ENCODE data around the gene ZNF346. TPM values are rescaled to one million over a fixed set of nuclear protein-coding genes. Genes with fewer than 3 reads are reported as not detected.

ZNF346 gene
- total and polyA plus RNA-seq, 10 of the 15 experiments (the other 5 are each of a cell fraction or from before 2014, with no cell fraction given), result 6.5 to 30.2 (median 24.0) TPM

DNA sequence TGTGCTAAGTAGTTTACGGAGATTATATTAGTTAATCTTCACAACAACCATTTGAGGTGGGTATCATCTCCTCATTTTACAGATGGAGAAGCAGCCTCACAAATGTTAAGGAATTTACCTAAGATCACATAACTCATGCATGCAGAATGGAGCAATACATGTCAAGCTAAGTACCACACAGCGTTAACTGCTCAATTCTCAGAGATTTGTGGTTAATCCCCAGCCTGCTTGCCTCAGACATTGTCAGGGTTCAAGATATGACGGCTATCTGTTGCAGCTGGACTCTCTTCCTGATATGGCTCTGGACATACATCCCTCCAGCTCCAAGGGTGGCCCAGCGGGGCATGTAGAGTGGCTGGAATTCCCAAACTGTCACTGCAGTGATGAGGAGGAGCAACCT is 7.3 kb upstream of the ZNF346 start:
- FAIRE-seq, result no peak
- POLR2A ChIA-PET, result interaction anchor here (1.0 to 1.1 kb wide), 2 partner anchors 12 to 17 kb away, joined by 3 to 4 read pairs; no protein-coding TSS in a partner anchor
- in situ Hi-C loops (cut with MboI), result no loop called here
- BruUV-seq (replicated peaks), result no TSS peak
- H3K4me2 ChIP-seq (ENCODE audit: control insufficient read depth, insufficient read depth), result no peak overlapping the region
- 97% methylated on average over 4 of the region's 4 CpGs for WGBS (ENCODE audit: insufficient coverage, insufficient replicate concordance, low lambda C conversion rate, missing lambda C conversion rate)
- SMC1A ChIA-PET (ENCODE audit: uncharacterized antibody, unreplicated experiment), result interaction anchor here (0.9 kb wide), 1 partner anchor 12 kb away, joined by 3 read pairs; no protein-coding TSS in a partner anchor
- no peaks in the 10 kb centered on the region for H3K4me1 ChIP-seq (ENCODE audit: control insufficient read depth, insufficient read depth, low read length)
- no peak for DNase-seq (ENCODE audit: low read depth, low spot score)
- ATAC-seq, result no peak
- H4K20me1 ChIP-seq (ENCODE audit: control insufficient read depth, insufficient read depth), result no peaks in the 10 kb centered on the region
- no peak overlapping the region for H3K9ac ChIP-seq (ENCODE audit: control insufficient read depth, insufficient read depth, low read length)
- CTCF ChIA-PET, result no interaction called here
- H3K4me3 ChIP-seq, result no peak overlapping the region
- no peaks in the 10 kb centered on the region for H3K36me3 ChIP-seq (ENCODE audit: control insufficient read depth in 2 of 2, insufficient read depth in 2 of 2, low read length in 1 of 2)
- H2AFZ ChIP-seq (ENCODE audit: control insufficient read depth, low read depth, low read length), result no peak overlapping the region
- TF ChIP-seq, protein P1, sequence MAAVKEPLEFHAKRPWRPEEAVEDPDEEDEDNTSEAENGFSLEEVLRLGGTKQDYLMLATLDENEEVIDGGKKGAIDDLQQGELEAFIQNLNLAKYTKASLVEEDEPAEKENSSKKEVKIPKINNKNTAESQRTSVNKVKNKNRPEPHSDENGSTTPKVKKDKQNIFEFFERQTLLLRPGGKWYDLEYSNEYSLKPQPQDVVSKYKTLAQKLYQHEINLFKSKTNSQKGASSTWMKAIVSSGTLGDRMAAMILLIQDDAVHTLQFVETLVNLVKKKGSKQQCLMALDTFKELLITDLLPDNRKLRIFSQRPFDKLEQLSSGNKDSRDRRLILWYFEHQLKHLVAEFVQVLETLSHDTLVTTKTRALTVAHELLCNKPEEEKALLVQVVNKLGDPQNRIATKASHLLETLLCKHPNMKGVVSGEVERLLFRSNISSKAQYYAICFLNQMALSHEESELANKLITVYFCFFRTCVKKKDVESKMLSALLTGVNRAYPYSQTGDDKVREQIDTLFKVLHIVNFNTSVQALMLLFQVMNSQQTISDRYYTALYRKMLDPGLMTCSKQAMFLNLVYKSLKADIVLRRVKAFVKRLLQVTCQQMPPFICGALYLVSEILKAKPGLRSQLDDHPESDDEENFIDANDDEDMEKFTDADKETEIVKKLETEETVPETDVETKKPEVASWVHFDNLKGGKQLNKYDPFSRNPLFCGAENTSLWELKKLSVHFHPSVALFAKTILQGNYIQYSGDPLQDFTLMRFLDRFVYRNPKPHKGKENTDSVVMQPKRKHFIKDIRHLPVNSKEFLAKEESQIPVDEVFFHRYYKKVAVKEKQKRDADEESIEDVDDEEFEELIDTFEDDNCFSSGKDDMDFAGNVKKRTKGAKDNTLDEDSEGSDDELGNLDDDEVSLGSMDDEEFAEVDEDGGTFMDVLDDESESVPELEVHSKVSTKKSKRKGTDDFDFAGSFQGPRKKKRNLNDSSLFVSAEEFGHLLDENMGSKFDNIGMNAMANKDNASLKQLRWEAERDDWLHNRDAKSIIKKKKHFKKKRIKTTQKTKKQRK (IDR thresholded peaks at IDR 0.05; ENCODE audit: low read depth, low read length), result no peak
- TF ChIP-seq MXI1 (IDR thresholded peaks at IDR 0.05; ENCODE audit: low read depth, low read length) (no peak), MTA3 (IDR thresholded peaks at IDR 0.05; ENCODE audit: borderline replicate concordance, low read length) (no peak), IKZF2 (IDR thresholded peaks at IDR 0.05) (no peak), ZNF622 (IDR thresholded peaks at IDR 0.05) (no peak), FOXK2 (IDR thresholded peaks at IDR 0.05) (no peak), RUNX3 (IDR thresholded peaks at IDR 0.05; ENCODE audit: low read length) (no peak), MYB (IDR thresholded peaks at IDR 0.05; ENCODE audit: borderline replicate concordance, low read depth, low read length) (no peak), SMARCA5 (IDR thresholded peaks at IDR 0.05) (no peak), SMAD1 (IDR thresholded peaks at IDR 0.05; ENCODE audit: low read depth, partially characterized antibody) (no peak), TCF3 (IDR thresholded peaks at IDR 0.05; ENCODE audit: borderline replicate concordance, insufficient read depth, low read depth, low read length) (no peak), MTA2 (IDR thresholded peaks at IDR 0.05; ENCODE audit: low read depth) (no peak), PML (IDR thresholded peaks at IDR 0.05; ENCODE audit: low read length) (no peak), KLF5 (IDR thresholded peaks at IDR 0.05; ENCODE audit: partially characterized antibody) (no peak)
- TF ChIP-seq, protein P2, sequence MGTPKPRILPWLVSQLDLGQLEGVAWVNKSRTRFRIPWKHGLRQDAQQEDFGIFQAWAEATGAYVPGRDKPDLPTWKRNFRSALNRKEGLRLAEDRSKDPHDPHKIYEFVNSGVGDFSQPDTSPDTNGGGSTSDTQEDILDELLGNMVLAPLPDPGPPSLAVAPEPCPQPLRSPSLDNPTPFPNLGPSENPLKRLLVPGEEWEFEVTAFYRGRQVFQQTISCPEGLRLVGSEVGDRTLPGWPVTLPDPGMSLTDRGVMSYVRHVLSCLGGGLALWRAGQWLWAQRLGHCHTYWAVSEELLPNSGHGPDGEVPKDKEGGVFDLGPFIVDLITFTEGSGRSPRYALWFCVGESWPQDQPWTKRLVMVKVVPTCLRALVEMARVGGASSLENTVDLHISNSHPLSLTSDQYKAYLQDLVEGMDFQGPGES (IDR thresholded peaks at IDR 0.05), result no peak
- TF ChIP-seq, protein P3, sequence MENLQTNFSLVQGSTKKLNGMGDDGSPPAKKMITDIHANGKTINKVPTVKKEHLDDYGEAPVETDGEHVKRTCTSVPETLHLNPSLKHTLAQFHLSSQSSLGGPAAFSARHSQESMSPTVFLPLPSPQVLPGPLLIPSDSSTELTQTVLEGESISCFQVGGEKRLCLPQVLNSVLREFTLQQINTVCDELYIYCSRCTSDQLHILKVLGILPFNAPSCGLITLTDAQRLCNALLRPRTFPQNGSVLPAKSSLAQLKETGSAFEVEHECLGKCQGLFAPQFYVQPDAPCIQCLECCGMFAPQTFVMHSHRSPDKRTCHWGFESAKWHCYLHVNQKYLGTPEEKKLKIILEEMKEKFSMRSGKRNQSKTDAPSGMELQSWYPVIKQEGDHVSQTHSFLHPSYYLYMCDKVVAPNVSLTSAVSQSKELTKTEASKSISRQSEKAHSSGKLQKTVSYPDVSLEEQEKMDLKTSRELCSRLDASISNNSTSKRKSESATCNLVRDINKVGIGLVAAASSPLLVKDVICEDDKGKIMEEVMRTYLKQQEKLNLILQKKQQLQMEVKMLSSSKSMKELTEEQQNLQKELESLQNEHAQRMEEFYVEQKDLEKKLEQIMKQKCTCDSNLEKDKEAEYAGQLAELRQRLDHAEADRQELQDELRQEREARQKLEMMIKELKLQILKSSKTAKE (IDR thresholded peaks at IDR 0.05; ENCODE audit: low read depth, poor library complexity, severe bottlenecking), result no peak
- H3K79me2 ChIP-seq (ENCODE audit: control insufficient read depth, insufficient read depth, low read length), result no peaks in the 10 kb centered on the region
- intact Hi-C loops (cut with micrococcal nuclease; ENCODE audit: unreplicated experiment), result no loop called here
- RAD21 ChIA-PET (ENCODE audit: unreplicated experiment), result no interaction called here
- H3K27me3 ChIP-seq (replicated peaks in 1 of 2; ENCODE audit: control insufficient read depth in 2 of 2, insufficient read depth in 2 of 2, low read length in 1 of 2), result no peaks in the 10 kb centered on the region
- no peaks in the 10 kb centered on the region for H3K9me3 ChIP-seq (replicated peaks; ENCODE audit: control insufficient read depth, insufficient read depth, low read length)
- no peak overlapping the region for H3K27ac ChIP-seq (ENCODE audit: control insufficient read depth, insufficient read depth)
